ENCODE measurements around the gene CLECL1. TPM values are rescaled to one million over a fixed set of nuclear protein-coding genes. Genes with fewer than 3 reads are reported as not detected.
"Not testable (repeated sequence)": the region's sequence is repeated elsewhere in the genome, so short reads cannot be mapped to it uniquely, and the experiment has no call there.

The CLECL1 gene
- total RNA-seq, 4 donors from 2014 or later: 1.9 TPM; not detected in 3

- DNase-seq: no peak
- TF ChIP-seq CTCF (IDR thresholded peaks at IDR 0.05) (no peak), POLR2A (IDR thresholded peaks at IDR 0.05) (no peak)
- intact Hi-C loops (cut with DNase I; ENCODE audit: low total_unique reads): no loop called here
- H3K4me3 ChIP-seq: no peak overlapping the region
- no peaks in the 10 kb centered on the region for H3K27me3 ChIP-seq
- no peaks in the 10 kb centered on the region for H3K36me3 ChIP-seq
- H3K9me3 ChIP-seq: no peaks in the 10 kb centered on the region
- H3K4me1 ChIP-seq: no peaks in the 10 kb centered on the region
- peak overlapping the region; percentile 76 to 85 for H3K27ac ChIP-seq
These were observed 11.4 kb downstream of the CLECL1 start for GRCh38 chr12:9721394-9722092.

GRCh38 chr12:9719790-9720189 is 13.1 kb downstream of the CLECL1 start:
- no peak for TF ChIP-seq CTCF (IDR thresholded peaks at IDR 0.05)
- TF ChIP-seq POLR2A (IDR thresholded peaks at IDR 0.05): no peak
- Histone ChIP-seq H3K27ac (peak overlapping the region; percentile 76 to 85), H3K9me3 (no peaks in the 10 kb centered on the region), H3K27me3 (no peaks in the 10 kb centered on the region), H3K4me1 (no peaks in the 10 kb centered on the region), H3K36me3 (no peaks in the 10 kb centered on the region), H3K4me3 (no peak overlapping the region)
- intact Hi-C loops (cut with DNase I; ENCODE audit: low total_unique reads): no loop called here
- DNase-seq: no peak

- Histone ChIP-seq H3K27ac (peak overlapping the region; percentile 76 to 85), H3K36me3 (no peaks in the 10 kb centered on the region), H3K9me3 (no peaks in the 10 kb centered on the region), H3K27me3 (no peaks in the 10 kb centered on the region), H3K4me1 (no peaks in the 10 kb centered on the region), H3K4me3 (no peak overlapping the region)
- TF ChIP-seq CTCF (IDR thresholded peaks at IDR 0.05) (no peak), POLR2A (IDR thresholded peaks at IDR 0.05) (no peak)
- intact Hi-C loops (cut with DNase I; ENCODE audit: low total_unique reads): no loop called here
- no peak for DNase-seq
These were observed 13.9 kb downstream of the CLECL1 start for GRCh38 chr12:9718968-9719367.

- Histone ChIP-seq H3K4me1 (no peaks in the 10 kb centered on the region), H3K4me3 (no peak overlapping the region), H3K27me3 (no peaks in the 10 kb centered on the region), H3K9me3 (no peaks in the 10 kb centered on the region), H3K27ac (no peak overlapping the region), H3K36me3 (no peaks in the 10 kb centered on the region)
- intact Hi-C loops (cut with DNase I; ENCODE audit: low total_unique reads): no loop called here
- TF ChIP-seq CTCF (IDR thresholded peaks at IDR 0.05) (no peak), POLR2A (IDR thresholded peaks at IDR 0.05) (no peak)
- no peak for DNase-seq
These were observed 15.6 kb downstream of the CLECL1 start for GRCh38 chr12:9717070-9717925.

- intact Hi-C loops (cut with DNase I; ENCODE audit: low total_unique reads); H3K36me3 ChIP-seq; H3K9me3 ChIP-seq; H3K4me3 ChIP-seq; H3K27me3 ChIP-seq; DNase-seq; H3K4me1 ChIP-seq; H3K27ac ChIP-seq: not testable (repeated sequence)
These were observed 19.8 kb downstream of the CLECL1 start for GRCh38 chr12:9713032-9713558.

Measured in uterus (tissue), 4 donors.